ENCODE measurements around the gene CRY2. TPM values are rescaled to one million over a fixed set of nuclear protein-coding genes. Genes with fewer than 3 reads are reported as not detected.

CRY2 gene
- total RNA-seq, 3 donors from 2014 or later, result 26.0 to 52.0 (median 28.8) TPM

DNA sequence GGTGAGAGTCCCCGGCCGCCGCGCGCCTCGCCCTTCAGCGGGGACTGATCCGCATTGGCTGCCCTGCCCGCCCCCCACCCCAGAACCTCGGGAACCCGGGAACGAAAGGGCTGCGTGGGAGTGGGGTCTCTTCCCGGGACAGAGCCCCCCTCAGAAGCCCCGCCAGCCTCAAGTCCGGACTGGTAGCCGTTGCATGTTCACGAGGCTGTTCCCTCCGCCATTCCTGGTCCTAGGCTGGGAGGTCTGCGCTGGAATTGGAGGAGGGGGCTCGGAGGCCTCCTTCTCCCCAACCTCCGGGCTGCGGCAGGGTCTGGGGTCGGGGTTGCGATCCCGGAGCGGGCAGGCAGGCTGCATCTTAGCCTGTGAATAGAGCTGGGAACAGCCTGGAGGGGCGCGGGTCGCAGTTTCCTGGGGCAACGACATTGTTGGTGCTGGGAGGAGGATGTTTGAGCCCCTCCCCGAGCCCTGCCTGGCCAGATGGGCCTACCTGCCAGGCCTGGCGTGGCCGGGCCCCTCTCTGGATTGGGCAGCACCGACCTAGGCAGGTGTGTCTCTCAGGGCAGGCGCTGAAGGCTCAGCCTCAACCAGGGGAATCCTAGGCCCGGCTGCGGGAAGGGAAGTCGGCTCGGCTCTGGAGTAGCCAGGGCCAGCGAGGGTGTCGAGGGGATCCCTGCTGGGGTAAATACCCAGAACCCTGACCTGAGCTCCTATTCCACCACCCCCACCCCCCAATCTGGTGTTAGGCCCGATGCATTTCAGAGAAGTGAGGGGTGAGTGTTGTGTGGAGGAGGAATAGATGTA, 38.8 kb downstream of the CRY2 start:
- peaks cover 5% of the 10 kb centered on the region for H3K4me1 ChIP-seq (ENCODE audit: low read depth)
- no peak overlapping the region for H3K4me3 ChIP-seq
- ATAC-seq (peak; percentile 3), DNase-seq (peak in 1 of 3 donors; percentile 35)
- no peaks in the 10 kb centered on the region for H3K36me3 ChIP-seq (ENCODE audit: low read depth)
- intact Hi-C loops (cut with DNase I, micrococcal nuclease), result no loop called here
- TF ChIP-seq, protein P1, sequence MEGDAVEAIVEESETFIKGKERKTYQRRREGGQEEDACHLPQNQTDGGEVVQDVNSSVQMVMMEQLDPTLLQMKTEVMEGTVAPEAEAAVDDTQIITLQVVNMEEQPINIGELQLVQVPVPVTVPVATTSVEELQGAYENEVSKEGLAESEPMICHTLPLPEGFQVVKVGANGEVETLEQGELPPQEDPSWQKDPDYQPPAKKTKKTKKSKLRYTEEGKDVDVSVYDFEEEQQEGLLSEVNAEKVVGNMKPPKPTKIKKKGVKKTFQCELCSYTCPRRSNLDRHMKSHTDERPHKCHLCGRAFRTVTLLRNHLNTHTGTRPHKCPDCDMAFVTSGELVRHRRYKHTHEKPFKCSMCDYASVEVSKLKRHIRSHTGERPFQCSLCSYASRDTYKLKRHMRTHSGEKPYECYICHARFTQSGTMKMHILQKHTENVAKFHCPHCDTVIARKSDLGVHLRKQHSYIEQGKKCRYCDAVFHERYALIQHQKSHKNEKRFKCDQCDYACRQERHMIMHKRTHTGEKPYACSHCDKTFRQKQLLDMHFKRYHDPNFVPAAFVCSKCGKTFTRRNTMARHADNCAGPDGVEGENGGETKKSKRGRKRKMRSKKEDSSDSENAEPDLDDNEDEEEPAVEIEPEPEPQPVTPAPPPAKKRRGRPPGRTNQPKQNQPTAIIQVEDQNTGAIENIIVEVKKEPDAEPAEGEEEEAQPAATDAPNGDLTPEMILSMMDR (IDR thresholded peaks at IDR 0.05), result no peak
- H3K9me3 ChIP-seq, result no peaks in the 10 kb centered on the region

DNA sequence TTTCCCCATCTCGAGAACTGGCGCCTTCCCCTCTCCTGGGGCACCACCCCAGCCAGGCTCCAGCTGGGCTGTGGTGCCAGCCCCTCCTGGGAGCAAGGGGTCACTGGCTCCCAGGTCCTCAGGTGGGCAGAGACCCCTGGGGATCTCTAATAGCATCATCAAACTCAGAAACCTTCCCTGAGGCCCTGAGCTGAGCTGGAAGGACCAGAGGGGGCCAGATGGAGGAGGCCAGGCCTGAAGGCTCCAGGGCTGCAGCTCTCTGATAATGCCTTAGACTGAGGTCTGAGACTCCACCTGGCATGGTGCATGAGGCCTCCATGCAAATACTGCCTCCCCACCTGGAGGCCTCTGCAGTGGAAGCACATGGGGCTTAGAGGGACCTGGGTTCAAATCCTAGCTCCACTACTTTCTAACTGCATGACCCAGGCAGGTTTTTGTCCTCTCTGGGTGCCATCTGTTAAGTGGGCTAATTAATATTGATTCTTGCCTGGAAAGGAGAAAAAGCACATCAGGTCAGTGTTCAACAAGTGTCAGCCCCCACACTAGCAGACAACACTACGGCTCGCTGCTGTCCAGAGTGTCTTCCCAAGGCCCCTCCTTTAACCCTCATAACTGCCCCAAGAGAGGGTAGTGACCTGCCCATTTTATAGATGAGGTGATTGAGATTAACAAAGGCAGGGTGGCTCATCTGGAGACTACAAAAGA, 39.7 kb downstream of the CRY2 start:
- Histone ChIP-seq H3K4me1 (ENCODE audit: low read depth) (peaks cover 5% of the 10 kb centered on the region), H3K9me3 (no peaks in the 10 kb centered on the region), H3K4me3 (no peak overlapping the region), H3K36me3 (ENCODE audit: low read depth) (no peaks in the 10 kb centered on the region)
- intact Hi-C loops (cut with DNase I, micrococcal nuclease), result no loop called here
- DNase-seq (no peak), ATAC-seq (no peak)
- TF ChIP-seq, protein P1 (IDR thresholded peaks at IDR 0.05), result no peak

DNA sequence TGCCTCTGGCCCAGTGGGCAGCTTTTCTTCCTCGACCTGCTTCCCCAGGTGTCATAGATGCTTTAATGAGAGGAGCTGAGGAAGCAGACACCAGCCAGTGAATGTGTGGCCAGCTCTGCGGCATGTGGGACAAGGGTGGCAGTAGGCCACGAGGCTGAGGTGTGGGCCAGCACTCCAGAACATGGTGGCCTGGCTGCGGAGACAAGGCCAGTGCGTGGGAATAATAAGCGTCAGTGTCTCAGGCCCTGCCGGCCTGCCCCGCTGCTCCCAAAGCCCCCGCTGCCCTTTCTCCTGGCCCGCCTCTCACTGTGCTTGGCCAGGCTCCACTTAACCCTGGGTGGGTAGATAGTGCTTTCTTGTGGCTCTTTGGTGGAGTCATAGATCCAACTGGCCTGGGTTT, 40.3 kb downstream of the CRY2 start:
- TF ChIP-seq, protein P1 (IDR thresholded peaks at IDR 0.05), result no peak
- intact Hi-C loops (cut with DNase I, micrococcal nuclease), result no loop called here
- H3K36me3 ChIP-seq (ENCODE audit: low read depth), result no peaks in the 10 kb centered on the region
- H3K9me3 ChIP-seq, result no peaks in the 10 kb centered on the region
- peaks cover 5% of the 10 kb centered on the region for H3K4me1 ChIP-seq (ENCODE audit: low read depth)
- no peak overlapping the region for H3K4me3 ChIP-seq
- ATAC-seq (no peak), DNase-seq (no peak)

DNA sequence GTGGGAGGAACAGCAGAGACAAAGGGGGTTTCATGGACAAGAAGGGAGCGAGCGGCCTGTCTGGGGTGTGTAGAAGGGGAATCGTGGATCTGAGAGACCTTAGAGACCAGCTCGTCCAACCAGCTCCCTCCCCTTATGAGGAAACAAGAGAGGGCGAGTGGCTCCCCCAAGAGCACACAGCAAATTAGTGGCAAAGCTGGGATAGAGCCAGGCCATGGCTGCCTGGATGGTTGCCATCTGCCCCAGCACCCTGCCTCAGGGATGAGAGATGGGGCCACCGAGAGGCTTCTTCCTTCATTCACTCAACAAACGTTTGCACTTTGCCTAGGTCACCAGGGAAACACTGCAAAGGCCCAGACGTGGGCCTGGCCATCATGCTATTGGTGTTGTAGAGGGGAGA, 42.3 kb downstream of the CRY2 start:
- H3K4me1 ChIP-seq (ENCODE audit: low read depth), result peaks cover 5% of the 10 kb centered on the region
- ATAC-seq, result no peak
- intact Hi-C loops (cut with DNase I, micrococcal nuclease), result no loop called here

DNA sequence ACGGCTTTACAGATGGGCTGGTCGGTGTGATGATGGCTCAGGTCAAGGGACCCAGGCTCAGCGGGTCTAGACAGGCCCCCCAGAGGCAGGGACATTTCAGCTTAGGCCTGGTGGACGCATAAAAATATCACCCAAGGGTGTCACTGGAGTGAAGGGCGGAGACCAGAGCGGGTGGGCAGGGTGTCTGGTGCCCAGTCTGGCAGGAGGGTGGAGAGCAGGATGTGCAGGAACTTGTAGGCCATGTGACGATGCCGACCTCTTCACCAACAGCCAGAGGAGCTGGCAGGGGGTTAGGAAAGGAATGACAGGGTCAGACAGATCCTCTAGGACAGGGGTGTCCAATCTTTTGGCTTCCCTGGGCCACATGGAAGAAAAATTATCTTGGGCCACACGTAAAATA, 42.7 kb downstream of the CRY2 start:
- Histone ChIP-seq H3K4me1 (ENCODE audit: low read depth) (peaks cover 5% of the 10 kb centered on the region), H3K9me3 (no peaks in the 10 kb centered on the region), H3K4me3 (no peak overlapping the region), H3K36me3 (ENCODE audit: low read depth) (no peaks in the 10 kb centered on the region)
- no peak for ATAC-seq
- intact Hi-C loops (cut with DNase I, micrococcal nuclease), result no loop called here
- no peak for DNase-seq
- TF ChIP-seq, protein P1 (IDR thresholded peaks at IDR 0.05), result no peak

More for the DNA sequence above, 42.3 kb downstream of the CRY2 start:
- Histone ChIP-seq H3K36me3 (ENCODE audit: low read depth) (no peaks in the 10 kb centered on the region), H3K4me3 (no peak overlapping the region), H3K9me3 (no peaks in the 10 kb centered on the region)
- no peak for DNase-seq
- TF ChIP-seq, protein P1 (IDR thresholded peaks at IDR 0.05), result no peak

Measured in mucosa of descending colon (tissue), 3 donors.